Measurements from ENCODE around the gene RASD1. TPM values are rescaled to one million over a fixed set of nuclear protein-coding genes. Genes with fewer than 3 reads are reported as not detected.

Gene RASD1
- total and polyA plus RNA-seq, 2 donors (not counting 1 experiment from before 2014, with no cell fraction given), result 0.34 to 2.6 TPM

GRCh38 chr17:17468217-17469010, 27.8 kb downstream of the RASD1 start:
- DNase-seq (ENCODE audit: low read depth in 2 of 2), result no peak
- Histone ChIP-seq H4K20me1 (ENCODE audit: control insufficient read depth, extremely low read depth, insufficient read depth, low read length) (no peaks in the 10 kb centered on the region), H3K4me3 (replicated peaks in 1 of 4; ENCODE audit: control extremely low read depth in 1 of 4, insufficient read depth in 1 of 4, low read depth in 3 of 4, low read length in 4 of 4) (no peak overlapping the region), H3K9ac (ENCODE audit: insufficient read depth, low read length) (no peak overlapping the region), H3K36me3 (ENCODE audit: control insufficient read depth, insufficient read depth, low read length) (no peaks in the 10 kb centered on the region), H3K4me1 (ENCODE audit: control insufficient read depth, extremely low read depth, insufficient read depth, low read length) (no peaks in the 10 kb centered on the region), H3K4me2 (ENCODE audit: extremely low read depth, insufficient read depth, low read length) (no peak overlapping the region), H3K79me2 (ENCODE audit: control insufficient read depth, insufficient read depth, low read length) (no peaks in the 10 kb centered on the region), H3K27ac (ENCODE audit: insufficient read depth, low read length) (no peak overlapping the region), H3K9me3 (ENCODE audit: control insufficient read depth, insufficient read depth, low read depth, low read length) (no peaks in the 10 kb centered on the region), H3K27me3 (ENCODE audit: control insufficient read depth, insufficient read depth, low read length) (peaks cover 22% of the 10 kb centered on the region), H2AFZ (ENCODE audit: low read length) (no peak overlapping the region)
- TF ChIP-seq EZH2 (IDR thresholded peaks at IDR 0.05; ENCODE audit: low read length, missing control alignments) (no peak), CTCF (conservative IDR thresholded peaks at IDR 0.05 in 1 of 2, IDR thresholded peaks at IDR 0.05 in 1 of 2; ENCODE audit: low read depth in 1 of 2, low read length in 2 of 2) (no peak)

DNA sequence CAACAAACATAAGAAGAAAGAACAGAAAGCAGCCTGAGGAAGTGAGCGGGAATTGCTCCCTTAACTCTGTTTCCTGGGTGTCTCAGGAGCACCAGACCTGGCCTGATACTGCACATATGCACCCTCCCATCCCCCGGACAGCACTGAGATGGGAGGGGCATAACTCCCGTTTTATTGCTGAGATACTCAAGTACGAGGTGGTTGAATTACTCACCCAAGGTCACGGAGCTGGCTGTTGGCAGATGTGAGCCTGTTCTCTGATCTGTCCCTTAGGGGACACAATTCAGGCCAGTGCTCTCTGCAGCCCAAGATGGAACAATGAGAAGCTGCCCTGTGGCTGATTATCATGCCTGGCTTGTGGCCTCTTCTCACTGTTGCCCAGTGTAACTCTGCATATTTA, 28.5 kb downstream of the RASD1 start:
- H3K4me1 ChIP-seq (ENCODE audit: control insufficient read depth, extremely low read depth, insufficient read depth, low read length), result no peaks in the 10 kb centered on the region
- TF ChIP-seq CTCF (conservative IDR thresholded peaks at IDR 0.05 in 1 of 2, IDR thresholded peaks at IDR 0.05 in 1 of 2; ENCODE audit: low read depth in 1 of 2, low read length in 2 of 2) (no peak), EZH2 (IDR thresholded peaks at IDR 0.05; ENCODE audit: low read length, missing control alignments) (no peak)
- H3K27ac ChIP-seq (ENCODE audit: insufficient read depth, low read length), result no peak overlapping the region
- no peak overlapping the region for H3K9ac ChIP-seq (ENCODE audit: insufficient read depth, low read length)
- no peak overlapping the region for H3K4me3 ChIP-seq (replicated peaks in 1 of 4; ENCODE audit: control extremely low read depth in 1 of 4, insufficient read depth in 1 of 4, low read depth in 3 of 4, low read length in 4 of 4)
- H3K27me3 ChIP-seq (ENCODE audit: control insufficient read depth, insufficient read depth, low read length), result peaks cover 18% of the 10 kb centered on the region
- peak in 1 of 2 donors; percentile 16 for DNase-seq (ENCODE audit: low read depth in 2 of 2)
- H3K9me3 ChIP-seq (ENCODE audit: control insufficient read depth, insufficient read depth, low read depth, low read length), result no peaks in the 10 kb centered on the region
- H2AFZ ChIP-seq (ENCODE audit: low read length), result no peak overlapping the region
- no peaks in the 10 kb centered on the region for H3K79me2 ChIP-seq (ENCODE audit: control insufficient read depth, insufficient read depth, low read length)
- H3K4me2 ChIP-seq (ENCODE audit: extremely low read depth, insufficient read depth, low read length), result no peak overlapping the region
- H3K36me3 ChIP-seq (ENCODE audit: control insufficient read depth, insufficient read depth, low read length), result no peaks in the 10 kb centered on the region
- no peaks in the 10 kb centered on the region for H4K20me1 ChIP-seq (ENCODE audit: control insufficient read depth, extremely low read depth, insufficient read depth, low read length)

DNA sequence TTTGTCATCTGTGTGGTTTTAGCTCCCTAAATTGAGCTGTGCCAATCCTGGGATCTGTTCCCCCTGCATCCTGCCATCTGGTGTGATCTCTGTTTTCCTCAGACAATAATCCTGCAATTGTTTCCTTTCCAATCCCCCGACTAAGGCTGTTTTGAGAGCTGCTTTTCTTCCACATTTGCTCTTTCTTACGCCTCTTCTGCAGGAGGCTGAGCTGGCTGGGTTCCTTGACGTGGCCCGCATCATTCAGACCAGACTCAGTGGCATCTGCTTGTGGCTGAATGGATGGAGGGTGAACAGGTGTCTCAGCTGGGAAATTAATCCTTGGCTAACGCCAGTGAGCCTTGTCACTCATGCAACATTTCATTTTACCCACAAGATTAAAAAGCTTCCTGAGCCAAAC, 29.2 kb downstream of the RASD1 start:
- Histone ChIP-seq H3K4me1 (ENCODE audit: control insufficient read depth, extremely low read depth, insufficient read depth, low read length) (no peaks in the 10 kb centered on the region), H2AFZ (ENCODE audit: low read length) (no peak overlapping the region), H3K9me3 (ENCODE audit: control insufficient read depth, insufficient read depth, low read depth, low read length) (no peaks in the 10 kb centered on the region), H3K79me2 (ENCODE audit: control insufficient read depth, insufficient read depth, low read length) (no peaks in the 10 kb centered on the region), H3K4me2 (ENCODE audit: extremely low read depth, insufficient read depth, low read length) (no peak overlapping the region), H3K4me3 (replicated peaks in 1 of 4; ENCODE audit: control extremely low read depth in 1 of 4, insufficient read depth in 1 of 4, low read depth in 3 of 4, low read length in 4 of 4) (no peak overlapping the region), H4K20me1 (ENCODE audit: control insufficient read depth, extremely low read depth, insufficient read depth, low read length) (no peaks in the 10 kb centered on the region), H3K9ac (ENCODE audit: insufficient read depth, low read length) (no peak overlapping the region), H3K27ac (ENCODE audit: insufficient read depth, low read length) (no peak overlapping the region), H3K27me3 (ENCODE audit: control insufficient read depth, insufficient read depth, low read length) (peaks cover 19% of the 10 kb centered on the region), H3K36me3 (ENCODE audit: control insufficient read depth, insufficient read depth, low read length) (no peaks in the 10 kb centered on the region)
- DNase-seq (ENCODE audit: low read depth in 2 of 2), result no peak
- TF ChIP-seq CTCF (conservative IDR thresholded peaks at IDR 0.05 in 1 of 2, IDR thresholded peaks at IDR 0.05 in 1 of 2; ENCODE audit: low read depth in 1 of 2, low read length in 2 of 2), result no peak
- no peak for TF ChIP-seq EZH2 (IDR thresholded peaks at IDR 0.05; ENCODE audit: low read length, missing control alignments)
